Spleen (tissue), 11 donors: ENCODE results near the gene ALCAM. TPM values are rescaled to one million over a fixed set of nuclear protein-coding genes. Genes with fewer than 3 reads are reported as not detected.

ENCODE experiments used
- DNase-seq: peaks from one replicate; pipeline ENCODE4 v3.0.0-alpha.2; 2020
- H3K27ac ChIP-seq, 8 donors: fragments of 200-600 bp; sonication (generic) in 7 of 8; 1 replicate in 4 of 8; 2 replicates in 4 of 8; pipeline versions ENCODE4 v1.5.0 to v1.8.0; 2016 to 2021; ENCODE audit warnings: inconsistent platforms in 4 of 8, mild to moderate bottlenecking in 4 of 8, moderate library complexity in 1 of 8
- H3K27me3 ChIP-seq, 7 donors: fragments of 200-600 bp; sonication (generic) in 6 of 7; replicated peaks in 1 of 7; 1 replicate in 4 of 7; 2 replicates in 3 of 7; pipeline versions ENCODE4 v1.5.0 to v1.8.0; 2016 to 2021; ENCODE audit warnings: inconsistent platforms in 3 of 7, mild to moderate bottlenecking in 1 of 7
- H3K36me3 ChIP-seq, 6 donors: fragments of 200-600 bp; sonication (generic) in 5 of 6; 1 replicate in 4 of 6; 2 replicates in 2 of 6; pipeline versions ENCODE4 v1.5.0 to v1.8.0; 2016 to 2021; ENCODE audit warnings: inconsistent platforms in 2 of 6
- H3K4me1 ChIP-seq, 6 donors: fragments of 200-600 bp; sonication (generic) in 5 of 6; 1 replicate in 3 of 6; 2 replicates in 3 of 6; pipeline versions ENCODE4 v1.5.0 to v1.8.0; 2016 to 2021; ENCODE audit warnings: inconsistent platforms in 3 of 6
- H3K4me3 ChIP-seq, 8 donors: fragments of 200-600 bp; sonication (generic) in 7 of 8; 1 replicate in 4 of 8; 2 replicates in 4 of 8; pipeline versions ENCODE4 v1.5.0 to v1.8.0; 2016 to 2021; ENCODE audit warnings: inconsistent platforms in 4 of 8, mild to moderate bottlenecking in 4 of 8, moderate library complexity in 2 of 8
- H3K9me3 ChIP-seq, 8 donors: fragments of 200-600 bp; sonication (generic) in 7 of 8; 1 replicate in 4 of 8; 2 replicates in 4 of 8; pipeline versions ENCODE4 v1.5.0 to v1.8.0; 2016 to 2021; ENCODE audit warnings: inconsistent platforms in 4 of 8
- CTCF ChIP-seq, 11 experiments: fragments of 200-600 bp in 7 of 11; fragments of 450-650 bp in 4 of 11; sonication (generic) in 4 of 11; IDR thresholded peaks in 8 of 11; conservative IDR thresholded peaks in 3 of 11; 1 replicate in 7 of 11; 2 replicates in 4 of 11; pipeline versions ENCODE4 v1.4.0 to v1.8.0; 2016 to 2021; ENCODE audit warnings: antibody characterized with exemption in 11 of 11, inconsistent platforms in 4 of 11, mild to moderate bottlenecking in 1 of 11
- POLR2A ChIP-seq, 3 donors: fragments of 450-650 bp; IDR thresholded peaks; one replicate each; pipeline ENCODE4 v1.5.1; 2017; ENCODE audit warnings: antibody characterized with exemption in 3 of 3, mild to moderate bottlenecking in 1 of 3
- POLR2AphosphoS5 ChIP-seq, 3 donors: sonication (generic); formaldehyde crosslinking; IDR thresholded peaks; one replicate each; pipeline ENCODE4 v1.5.1; 2017; ENCODE audit warnings: antibody characterized with exemption in 3 of 3
- WGBS, 5 donors: extraction: QIAGEN DNeasy Blood & Tissue Kit in 3 of 5; methylation state at CpG; one replicate each; pipeline versions ENCODE4 v1.1.5 to v1.1.7; 2013 to 2018; 5-methylcytosine and 5-hydroxymethylcytosine counted together
- intact Hi-C: fragments of 100-400 bp; cut with DNase I; formaldehyde crosslinking; loops from one replicate; pipeline ENCODE4 v1.15.0; 2023; ENCODE audit warnings: low total_unique reads
- polyA plus RNA-seq, 3 donors: library from polyadenylated mRNA; stranded (reverse); fragments of 200-250 nt; gene quantifications; one replicate each; pipeline ENCODE4 v1.2.1, GENCODE V29; 2013
- total RNA-seq, 7 donors: library from RNA; depleted of rRNA in 3 of 7; stranded (reverse); fragments of >200 nt in 3 of 7; fragmentation: NEBNext Ultra II Directional in 4 of 7; extraction: Animal tissue kit (Norgen Biotek cat#: 25700) in 4 of 7; gene quantifications; one replicate each; pipeline versions ENCODE4 v1.1.0 to v1.2.1, GENCODE V29; 2016 to 2021
- donor health status: healthy with polysubstance abuse.
- donor health status: DM: no; HTN: no; CAD: no; lungs with moderate emphysema.
- donor health status: DM: no; HTN: no; CAD: no.
- donor health status: Bipolar disorder and iron deficiency.
- donor health status: healthy.
- donor health status: DM: no; HTN: no; CAD: no.
- donor health status: DM: yes; HTN: yes; CAD: no.

Gene ALCAM
- total and polyA plus RNA-seq, 10 donors, result 6.3 to 18.5 (median 11.8) TPM

GRCh38 chr3:105365391-105366325, 1.1 kb upstream of the ALCAM start:
- intact Hi-C loops, result no loop called here
- H3K27ac ChIP-seq, result peak overlapping the region in 4 of 8 donors; percentile 89 to 94 (median 92)
- 5 to 7% (median 6%) methylated on average over 24 of the region's 24 CpGs for WGBS, 5 donors
- peak overlapping the region; percentile 47 to 86 (median 62) for H3K4me3 ChIP-seq
- H3K36me3 ChIP-seq, result no peaks in the 10 kb centered on the region
- peaks cover 0 to 18% (median 0%) of the 10 kb centered on the region in 7 donors for H3K27me3 ChIP-seq
- no peak for DNase-seq
- H3K4me1 ChIP-seq, result peaks cover 15 to 55% (median 40%) of the 10 kb centered on the region in 6 donors
- TF ChIP-seq POLR2A (IDR thresholded peaks at IDR 0.05) (no peak), POLR2AphosphoS5 (IDR thresholded peaks at IDR 0.05) (no peak), CTCF (IDR thresholded peaks at IDR 0.05 in 8 of 11, conservative IDR thresholded peaks at IDR 0.05 in 3 of 11) (no peak)
- H3K9me3 ChIP-seq, result no peaks in the 10 kb centered on the region

- H3K27me3 ChIP-seq, result peaks cover 0 to 18% (median 0%) of the 10 kb centered on the region in 7 donors
- 0 to 1% (median 0%) methylated on average over 26 to 29 of the region's 29 CpGs for WGBS, 5 donors
- intact Hi-C loops, result no loop called here
- no peaks in the 10 kb centered on the region for H3K36me3 ChIP-seq
- TF ChIP-seq POLR2AphosphoS5 (IDR thresholded peaks at IDR 0.05), result no peak
- no peak for TF ChIP-seq POLR2A (IDR thresholded peaks at IDR 0.05)
- no peak for TF ChIP-seq CTCF (IDR thresholded peaks at IDR 0.05 in 8 of 11, conservative IDR thresholded peaks at IDR 0.05 in 3 of 11)
- no peaks in the 10 kb centered on the region for H3K9me3 ChIP-seq
- DNase-seq, result peak; percentile 89
- H3K27ac ChIP-seq, result peak overlapping the region; percentile 80 to 94 (median 90)
- H3K4me1 ChIP-seq, result peaks cover 15 to 55% (median 40%) of the 10 kb centered on the region in 6 donors
- H3K4me3 ChIP-seq, result peak overlapping the region; percentile 47 to 86 (median 62)
Observed at GRCh38 chr3:105367063-105367405, 325 bp downstream of the ALCAM start.

- H3K9me3 ChIP-seq, result no peaks in the 10 kb centered on the region
- peak overlapping the region; percentile 80 to 94 (median 90) for H3K27ac ChIP-seq
- intact Hi-C loops, result no loop called here
- peak; percentile 92 for DNase-seq
- H3K4me3 ChIP-seq, result peak overlapping the region; percentile 47 to 86 (median 62)
- H3K36me3 ChIP-seq, result no peaks in the 10 kb centered on the region
- H3K4me1 ChIP-seq, result peaks cover 15 to 55% (median 40%) of the 10 kb centered on the region in 6 donors
- 0 to 2% (median 1%) methylated on average over 16 to 37 of the region's 37 CpGs for WGBS, 5 donors
- peaks cover 0 to 18% (median 0%) of the 10 kb centered on the region in 7 donors for H3K27me3 ChIP-seq
- TF ChIP-seq POLR2AphosphoS5 (IDR thresholded peaks at IDR 0.05) (peak; percentile 7 to 50 (median 24)), POLR2A (IDR thresholded peaks at IDR 0.05) (peak in 1 of 3 donors; percentile 14), CTCF (IDR thresholded peaks at IDR 0.05 in 8 of 11, conservative IDR thresholded peaks at IDR 0.05 in 3 of 11) (peak in 1 of 11 experiments; percentile 22)
Observed at GRCh38 chr3:105367406-105368213, 901 bp downstream of the ALCAM start.
